Stimulated activated CD4-positive, alpha-beta T cell treated with anti-CD3 and anti-CD28 coated beads, Interleukin-2, amount 100 ng/mL, for 4 hours (primary cell): ENCODE measurements around the gene CACNA2D3.

Experiments used
- DNase-seq: peaks from one replicate; pipeline ENCODE4 v3.0.0-alpha.2; 2020; ENCODE audit warnings: low read depth

CACNA2D3 gene

DNA sequence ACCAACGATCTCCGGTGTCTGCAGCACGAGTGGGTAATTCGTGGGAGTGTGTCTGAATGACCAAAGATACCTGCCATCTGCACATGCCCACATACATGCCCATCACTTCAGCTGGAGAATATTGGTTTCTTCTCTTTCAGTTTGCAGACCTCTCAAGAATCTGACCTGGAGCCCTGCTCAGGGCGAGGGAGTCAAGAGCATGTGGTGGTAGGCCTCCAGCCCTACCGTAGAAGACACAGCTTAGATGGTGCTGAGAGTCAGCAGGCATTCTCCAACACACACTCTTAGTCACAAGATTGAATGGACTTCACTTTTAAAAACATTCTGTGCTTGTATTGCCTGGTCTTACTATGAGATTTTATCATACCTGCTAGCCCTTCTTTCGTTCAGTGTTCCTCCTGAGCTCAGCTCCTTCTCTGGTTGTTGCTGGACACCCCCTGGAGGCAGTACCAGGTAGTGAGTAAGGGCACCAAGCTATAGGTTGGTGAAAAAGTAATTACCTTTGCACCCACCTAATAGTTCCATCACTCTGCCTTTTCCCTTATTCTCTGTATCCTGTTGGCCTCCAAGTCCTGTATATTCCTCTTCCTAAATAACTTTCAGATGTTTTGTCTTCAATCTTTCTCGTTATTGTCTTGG lies 252.0 kb downstream of the CACNA2D3 start:
- DNase-seq: no peak

DNA sequence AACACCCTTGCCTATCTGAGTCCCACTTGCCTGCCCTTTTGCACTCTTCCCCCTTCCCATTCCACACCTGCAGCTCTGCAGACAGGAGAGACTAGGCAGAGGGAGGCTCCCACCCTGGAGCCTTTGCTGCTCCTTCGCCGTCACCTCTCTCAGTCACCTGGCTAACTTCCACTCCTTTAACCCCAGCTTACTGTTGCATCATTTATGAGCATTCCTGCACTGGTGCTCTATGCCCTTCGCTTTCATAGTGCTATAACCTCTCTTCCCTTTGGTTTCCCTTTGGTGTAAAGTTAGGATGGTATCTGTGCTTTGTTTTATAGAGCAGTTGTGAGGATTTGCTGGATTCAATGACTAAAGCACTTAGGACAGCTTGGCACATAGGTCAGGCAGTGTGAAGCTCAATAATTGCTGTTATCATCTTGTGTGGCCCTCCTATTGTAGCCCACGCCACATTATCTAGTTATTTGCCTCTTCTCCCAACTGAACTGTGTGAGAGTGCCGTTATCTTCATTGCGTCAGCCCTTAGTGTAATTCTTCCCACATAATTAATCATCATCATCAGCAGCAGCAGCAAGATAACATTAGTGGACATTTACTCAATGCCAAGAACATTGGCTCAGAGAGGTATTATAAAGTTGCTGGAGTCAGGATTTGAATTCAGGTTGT lies 253.9 kb downstream of the CACNA2D3 start:
- DNase-seq: no peak

DNA sequence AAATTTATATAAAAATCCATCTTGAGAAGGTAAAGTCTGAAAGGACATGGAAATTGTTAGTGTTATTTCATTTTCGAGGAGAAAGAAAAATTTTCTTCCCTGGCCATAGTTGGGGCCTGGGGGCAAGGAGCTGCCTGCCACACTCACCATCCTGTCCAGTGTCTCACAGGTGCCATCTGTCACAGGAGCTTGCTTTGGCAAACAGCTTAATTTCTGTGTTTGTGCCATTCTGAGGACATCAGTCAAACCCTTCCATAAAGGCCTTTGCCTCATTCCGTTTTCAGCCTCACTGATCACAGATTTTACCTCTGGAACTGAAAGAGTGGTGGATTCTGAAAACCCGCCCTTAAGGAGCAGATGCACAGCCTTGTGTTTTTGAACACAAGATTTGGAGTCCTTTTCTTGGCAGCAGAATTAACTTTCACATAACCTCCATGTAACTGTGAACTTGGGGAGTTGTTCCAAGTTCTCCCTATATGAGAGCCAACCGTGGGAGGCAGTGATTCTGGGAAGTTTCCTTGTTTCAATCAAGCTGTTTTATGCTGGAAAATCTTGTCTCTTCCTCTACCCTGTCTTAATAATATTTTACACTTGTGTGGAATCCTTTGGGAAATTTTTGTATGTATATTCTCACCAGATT lies 254.7 kb downstream of the CACNA2D3 start:
- DNase-seq: no peak

DNA sequence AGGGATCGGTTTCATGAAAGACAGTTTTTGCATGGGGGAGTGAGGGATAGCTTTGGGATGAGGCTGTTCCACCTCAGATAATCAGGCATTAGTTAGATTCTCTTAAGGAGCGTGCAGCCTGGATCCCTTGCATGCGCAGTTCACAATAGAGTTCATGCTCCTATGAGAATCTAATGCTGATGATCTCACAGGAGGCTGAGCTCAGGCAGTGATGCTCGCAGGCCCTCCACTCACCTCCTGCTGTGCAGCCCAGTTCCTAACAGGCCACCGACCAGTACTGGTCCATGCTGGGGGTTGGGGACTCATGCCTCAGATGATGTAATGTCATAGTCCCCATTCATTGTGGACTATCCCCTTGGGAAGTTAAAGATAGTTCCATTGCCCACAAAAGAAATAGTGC lies 255.8 kb downstream of the CACNA2D3 start:
- no peak for DNase-seq

DNA sequence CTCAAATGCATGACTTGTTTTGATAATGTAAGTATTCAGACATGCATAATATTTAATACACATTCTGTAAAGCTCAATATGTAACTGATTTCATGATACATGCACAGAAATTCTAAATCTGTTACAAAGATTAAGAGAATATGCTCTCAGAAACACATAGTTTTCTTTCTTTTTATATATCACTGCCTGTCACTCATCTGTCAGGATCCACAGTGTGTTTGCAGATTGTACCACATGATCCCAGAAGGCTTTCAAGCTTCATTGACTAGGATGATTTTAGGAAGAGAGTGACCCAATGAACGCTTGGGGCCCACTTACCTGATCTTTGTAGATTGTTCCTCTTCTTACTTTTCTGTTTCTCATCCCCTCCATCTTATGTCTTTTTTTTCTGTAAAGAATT lies 261.9 kb downstream of the CACNA2D3 start:
- no peak for DNase-seq

DNA sequence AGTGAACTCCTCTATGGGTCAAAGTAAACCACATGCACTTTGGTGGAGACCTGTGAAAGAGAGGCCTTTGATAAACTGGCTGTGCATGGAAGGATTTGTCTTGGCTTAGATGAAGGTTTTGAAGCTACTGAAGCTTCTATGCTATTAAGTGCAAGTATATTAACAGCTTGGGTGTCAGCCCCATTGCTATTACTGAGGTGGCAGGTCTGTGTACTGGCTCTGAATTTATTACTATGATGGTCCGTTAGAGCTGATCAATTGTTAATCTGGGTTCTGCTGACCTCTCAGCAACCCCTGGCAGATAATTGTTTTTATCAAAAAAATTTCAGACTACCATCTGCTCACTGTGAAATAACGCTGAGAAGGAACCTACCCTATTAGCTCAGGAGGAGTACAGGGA lies 268.2 kb downstream of the CACNA2D3 start:
- DNase-seq: no peak

DNA sequence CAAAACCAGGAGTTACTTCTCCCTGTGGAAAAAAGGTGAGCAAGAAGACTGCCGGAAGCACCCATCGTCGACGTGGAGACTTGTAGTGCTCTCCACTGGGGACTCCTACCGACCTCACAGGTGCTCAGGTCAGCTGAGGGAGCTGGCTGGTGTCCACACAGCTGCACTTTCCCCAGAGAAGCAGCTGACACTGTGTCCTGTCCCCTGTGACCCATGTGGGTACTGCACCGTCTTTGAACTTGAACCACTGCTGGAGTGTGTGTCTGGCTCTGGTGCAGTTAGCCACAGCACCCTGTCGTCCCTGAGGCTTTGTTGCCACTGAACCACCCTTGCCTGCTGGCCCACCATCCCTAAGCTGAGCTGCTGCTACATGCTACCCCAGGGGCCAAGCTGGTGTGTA lies 270.8 kb downstream of the CACNA2D3 start:
- no peak for DNase-seq

DNA sequence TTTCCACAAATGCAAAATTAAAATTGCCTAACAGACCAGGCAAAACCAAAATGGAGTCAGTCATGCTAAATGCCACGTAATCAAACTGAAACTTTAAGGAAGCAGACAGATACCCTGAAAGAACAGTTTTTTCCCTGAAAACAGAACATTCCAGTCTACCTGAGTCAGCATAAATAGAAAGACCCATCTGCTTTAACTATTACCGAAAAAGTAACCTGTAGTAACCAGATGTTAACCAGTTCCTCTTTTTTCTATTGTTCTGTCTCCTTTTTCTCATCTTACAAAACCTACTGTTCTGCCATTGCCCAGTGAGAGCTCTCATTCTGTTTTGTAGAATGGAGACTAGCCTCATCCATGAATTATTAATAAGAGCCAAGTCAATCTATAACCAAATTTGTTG lies 286.0 kb downstream of the CACNA2D3 start:
- DNase-seq: no peak

DNA sequence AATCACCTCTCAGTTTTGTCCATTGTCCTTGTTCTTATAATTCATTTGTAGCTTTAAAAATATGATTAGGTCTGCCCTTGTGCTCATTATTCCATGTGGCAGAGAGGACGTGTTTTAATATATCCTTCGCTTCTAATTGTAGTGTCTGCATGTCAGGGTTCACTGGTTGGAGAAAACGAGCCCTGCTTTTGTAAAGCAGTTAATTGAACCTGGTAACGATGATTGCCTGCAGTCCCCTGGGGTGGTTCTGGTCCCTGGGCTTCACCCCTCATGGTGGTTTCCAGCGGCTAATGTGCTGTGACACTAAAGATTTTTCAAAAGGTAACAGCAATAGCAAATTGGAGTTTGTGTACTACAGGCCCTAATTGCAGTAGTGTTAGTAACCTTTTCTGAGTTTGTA lies 299.6 kb downstream of the CACNA2D3 start:
- no peak for DNase-seq

DNA sequence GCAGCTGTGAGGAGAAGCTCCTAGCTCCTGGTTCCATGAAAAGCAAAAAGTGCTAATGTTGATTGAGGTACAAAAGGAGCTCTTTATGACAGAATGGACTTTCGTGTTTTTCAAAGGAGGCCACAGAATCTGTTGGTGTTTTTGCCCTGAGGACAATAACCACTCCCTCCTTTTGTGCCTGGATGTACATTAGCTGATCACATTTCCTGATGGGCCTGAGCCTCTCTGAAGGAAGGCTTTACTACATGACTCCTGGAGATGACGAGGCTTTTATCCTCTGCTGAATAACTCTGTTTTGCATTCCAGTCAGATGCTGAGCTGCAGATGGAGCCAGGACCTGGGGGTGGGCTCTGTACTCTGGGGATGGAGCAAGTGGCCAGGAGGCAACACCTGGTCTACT lies 301.9 kb downstream of the CACNA2D3 start:
- DNase-seq: no peak

DNA sequence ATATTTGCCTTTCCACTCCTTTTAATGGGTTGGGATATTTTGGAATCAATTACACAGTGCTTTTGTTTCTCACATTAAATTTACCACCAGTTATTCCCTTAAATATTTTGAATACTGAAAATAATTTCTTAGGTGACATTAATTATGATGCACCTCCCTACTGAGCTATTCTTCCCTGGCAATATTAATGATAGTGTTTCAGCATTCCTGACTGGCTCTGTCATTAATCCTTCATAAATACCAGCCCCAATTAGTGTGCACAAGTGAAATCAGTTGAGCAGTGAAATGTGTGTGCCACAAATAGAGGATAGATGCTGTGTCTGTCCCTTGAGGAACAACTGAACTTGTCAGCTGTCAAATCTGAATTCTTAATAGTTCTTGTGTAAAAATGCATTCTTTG lies 304.0 kb downstream of the CACNA2D3 start:
- no peak for DNase-seq

DNA sequence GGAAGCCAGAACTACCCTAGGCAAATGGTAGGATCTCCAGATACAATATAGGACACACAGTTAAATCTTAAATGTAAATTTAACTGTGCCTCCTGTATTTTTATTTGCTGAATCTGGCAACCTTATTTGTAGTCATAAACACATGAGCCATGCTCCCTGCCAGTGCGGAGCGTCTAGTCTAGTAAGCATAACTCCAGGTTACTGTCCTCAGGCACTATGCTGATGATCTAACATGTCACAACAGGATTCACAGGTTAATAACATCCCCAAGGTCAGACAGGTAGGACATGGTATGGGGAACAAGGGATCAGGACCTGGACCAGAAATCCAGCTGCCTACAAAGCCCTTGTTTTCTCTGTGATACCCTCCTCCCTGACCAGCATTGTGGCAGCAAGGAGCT lies 305.1 kb downstream of the CACNA2D3 start:
- DNase-seq: no peak

DNA sequence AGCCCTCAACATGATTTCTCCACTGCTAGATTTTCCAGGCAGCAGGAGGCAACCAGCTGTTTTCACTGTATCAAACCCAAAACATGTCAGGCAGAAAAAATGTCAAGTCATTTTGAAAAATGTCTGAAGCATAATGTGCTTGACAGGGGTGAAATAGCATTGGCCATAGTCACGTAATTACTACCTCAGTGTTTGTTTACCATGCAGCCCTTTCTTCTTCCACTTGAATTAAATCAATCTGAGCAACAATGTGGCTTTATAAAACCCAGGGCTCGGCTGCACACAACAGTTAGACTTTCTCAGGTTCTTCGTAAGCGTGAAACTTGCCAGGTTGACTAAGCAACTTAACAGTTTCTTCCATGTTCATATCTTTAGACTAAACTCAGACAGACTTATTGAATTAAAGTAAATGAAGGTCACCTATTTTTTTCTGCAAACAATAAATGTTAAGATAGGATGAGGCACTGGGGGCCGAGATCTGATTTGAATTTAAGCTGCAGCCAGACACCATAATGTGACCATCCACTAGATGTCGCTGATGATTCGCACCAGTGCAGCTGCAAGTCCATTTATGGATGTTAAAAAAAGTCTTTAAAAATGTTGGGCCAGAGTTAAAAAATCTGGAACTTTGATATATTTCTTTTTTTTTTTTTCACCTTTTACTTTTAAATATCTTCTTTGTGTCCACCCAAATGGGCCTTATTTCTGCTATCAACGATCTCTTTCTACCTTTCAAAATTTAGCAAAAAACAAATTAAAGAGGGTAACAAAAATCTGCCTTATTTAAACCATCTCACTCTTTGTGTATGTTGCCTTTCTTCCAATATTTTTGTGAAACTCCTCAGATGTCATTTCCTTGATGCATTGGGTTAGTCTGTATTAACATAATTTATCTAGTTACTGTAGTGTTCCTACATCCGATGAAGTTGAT lies 305.9 kb downstream of the CACNA2D3 start:
- DNase-seq: no peak

DNA sequence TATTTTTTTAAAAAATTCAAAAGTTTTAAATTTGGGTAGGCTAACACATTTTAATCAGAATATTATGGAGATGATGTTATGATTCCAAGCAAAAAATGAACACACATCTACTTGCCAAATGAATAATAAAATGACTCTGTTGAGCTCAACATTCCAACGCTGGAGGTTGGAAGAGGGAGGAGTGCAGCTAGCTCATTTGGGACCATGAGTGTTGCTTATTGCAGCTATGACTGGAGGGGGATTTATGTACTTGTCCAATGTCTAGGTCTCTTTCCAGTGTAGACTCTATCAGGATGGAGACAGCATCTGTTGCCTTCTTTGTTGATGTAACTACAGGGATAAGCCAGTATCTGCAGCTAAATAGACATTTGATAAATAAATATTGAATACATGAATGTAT lies 310.6 kb downstream of the CACNA2D3 start:
- DNase-seq: no peak

DNA sequence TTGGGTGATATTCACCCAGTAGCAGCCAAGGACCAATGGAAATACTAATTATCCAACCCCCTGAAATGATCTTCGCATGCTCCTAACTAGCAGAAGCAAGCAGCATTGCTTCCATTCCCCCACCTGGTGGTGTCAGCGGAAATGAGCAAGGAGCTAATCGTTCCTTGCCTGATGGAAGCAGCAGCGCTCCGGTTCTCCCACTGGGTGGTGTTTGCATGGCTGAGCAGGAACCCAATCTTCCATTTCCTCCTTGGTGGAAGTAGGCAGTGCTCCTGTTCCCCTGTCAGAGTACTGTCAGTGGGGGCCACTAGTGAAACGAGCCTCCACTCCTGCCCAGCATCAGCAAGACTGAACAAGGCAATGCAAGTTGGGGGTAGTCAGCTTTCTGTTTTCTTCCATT lies 311.5 kb downstream of the CACNA2D3 start:
- DNase-seq: no peak

DNA sequence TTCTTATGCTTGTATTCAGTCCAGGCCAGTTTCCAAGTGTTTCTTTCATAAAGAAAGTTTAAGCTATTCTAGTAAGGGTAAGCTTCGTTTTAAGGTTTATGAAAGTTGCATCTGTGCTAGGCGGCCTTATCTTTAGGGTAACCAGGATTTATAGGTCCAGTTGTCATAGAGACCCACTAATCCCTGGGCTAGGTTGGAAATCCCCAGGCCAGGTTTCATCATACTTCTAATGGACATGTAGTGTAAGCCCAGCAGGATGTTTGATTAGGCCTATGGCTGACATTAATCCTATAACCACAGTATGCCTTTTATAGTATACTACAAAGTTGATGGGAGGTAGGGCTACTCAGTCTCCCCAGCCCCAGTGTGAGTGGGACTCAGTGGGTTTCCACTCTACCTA lies 312.4 kb downstream of the CACNA2D3 start:
- DNase-seq: no peak

DNA sequence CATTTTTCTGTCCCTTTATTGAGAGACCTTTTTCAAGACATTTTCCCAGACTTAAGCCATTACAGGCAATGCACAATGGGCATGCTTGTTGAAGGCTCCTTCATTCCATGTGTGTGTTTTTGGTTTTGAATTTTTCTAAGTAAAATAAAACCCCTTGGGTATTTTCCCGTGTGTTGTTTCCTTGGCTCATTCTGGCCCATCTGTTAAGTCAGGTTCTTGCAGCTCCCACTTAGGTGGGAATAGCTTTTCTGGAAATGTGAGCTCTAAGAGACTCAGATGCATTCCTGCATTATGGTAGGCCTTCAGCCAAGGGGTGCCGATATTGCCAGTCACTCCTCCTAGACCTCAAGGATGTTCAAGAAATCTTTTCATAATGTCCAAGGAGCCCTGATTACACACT lies 314.9 kb downstream of the CACNA2D3 start:
- DNase-seq: no peak

DNA sequence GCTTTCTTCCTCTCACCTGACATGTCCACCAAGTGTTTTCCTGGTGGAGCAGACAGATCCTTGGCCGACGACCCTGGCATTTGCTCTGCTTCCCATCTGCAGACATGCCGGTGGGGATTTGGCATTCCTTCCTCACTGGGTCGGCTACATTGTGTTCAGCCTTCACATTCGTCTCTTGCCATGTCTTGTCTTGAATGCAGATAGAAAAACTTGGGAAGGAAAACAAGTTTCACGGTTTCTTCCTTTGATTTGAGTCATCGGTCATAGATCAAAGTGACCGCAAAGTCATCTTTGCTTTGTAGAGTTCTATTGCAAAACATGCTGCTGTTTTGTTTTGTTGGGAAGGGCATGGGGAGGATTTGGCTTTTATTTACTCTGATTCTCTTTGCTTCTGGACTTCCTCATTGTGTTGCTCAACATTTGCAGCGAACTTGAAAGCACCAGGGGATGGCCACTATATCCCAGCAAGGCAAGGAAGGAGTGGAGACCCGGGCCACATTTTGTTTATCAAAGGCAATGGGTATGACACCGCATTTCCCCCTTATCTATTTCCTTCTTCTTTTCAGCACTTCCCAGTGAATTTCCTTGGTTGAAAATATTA lies 321.3 kb downstream of the CACNA2D3 start:
- no peak for DNase-seq

DNA sequence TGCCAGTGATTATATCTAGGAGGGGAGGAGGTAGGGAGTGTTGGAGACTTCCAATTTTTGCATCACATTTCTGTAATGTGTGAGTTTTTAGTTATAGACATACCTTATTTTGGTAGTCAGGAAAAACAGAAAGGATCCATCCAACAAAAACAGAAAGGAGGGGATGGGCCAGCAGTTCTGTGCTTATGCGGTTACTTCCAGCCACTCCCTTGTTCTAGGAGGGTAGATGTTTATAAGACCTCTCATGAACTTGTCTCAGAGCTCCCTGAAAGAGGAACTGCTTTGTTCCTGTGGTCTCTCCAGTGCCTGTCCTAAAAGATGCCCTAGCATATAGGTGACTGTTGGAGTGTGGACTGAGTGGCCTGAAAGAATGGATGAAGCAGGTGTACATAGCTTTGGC lies 323.3 kb downstream of the CACNA2D3 start:
- DNase-seq: no peak

DNA sequence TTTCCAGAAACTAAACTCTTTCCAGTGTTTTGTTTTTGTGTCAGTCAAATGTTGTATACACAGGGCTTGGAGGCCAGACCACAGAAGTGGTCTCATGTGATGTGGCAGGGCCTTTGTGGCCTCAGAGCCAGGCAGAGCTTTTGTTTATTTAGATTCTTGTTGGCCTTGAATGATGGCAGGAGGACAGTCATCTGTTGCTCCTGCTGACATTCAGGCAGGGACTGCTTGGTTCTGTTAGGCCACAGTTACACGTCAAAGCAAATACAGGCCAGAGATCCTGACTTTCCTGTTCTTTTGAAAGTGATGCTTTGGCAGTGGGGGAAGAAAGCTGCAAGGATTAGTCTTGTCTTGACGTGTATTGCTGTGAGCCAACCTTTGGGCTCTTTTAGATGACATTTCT lies 325.1 kb downstream of the CACNA2D3 start:
- no peak for DNase-seq

DNA sequence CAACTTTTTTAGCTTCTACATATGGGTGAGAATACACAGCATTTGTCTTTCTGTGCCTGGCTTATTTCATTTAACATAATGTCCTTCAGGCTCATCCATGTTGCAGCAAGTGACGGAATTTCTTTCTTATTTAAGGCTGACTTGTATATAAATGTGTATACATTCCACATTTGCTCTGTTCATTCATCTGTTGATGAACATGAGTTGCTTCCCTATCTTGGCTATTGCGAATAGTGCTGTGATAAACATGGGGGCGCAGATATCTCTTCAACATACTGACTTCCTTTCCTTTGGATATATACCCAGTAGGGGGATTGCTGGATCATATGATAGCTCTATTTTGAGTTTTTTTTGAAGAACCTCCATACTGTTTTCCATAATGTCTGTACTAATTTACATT lies 332.5 kb downstream of the CACNA2D3 start:
- no peak for DNase-seq

DNA sequence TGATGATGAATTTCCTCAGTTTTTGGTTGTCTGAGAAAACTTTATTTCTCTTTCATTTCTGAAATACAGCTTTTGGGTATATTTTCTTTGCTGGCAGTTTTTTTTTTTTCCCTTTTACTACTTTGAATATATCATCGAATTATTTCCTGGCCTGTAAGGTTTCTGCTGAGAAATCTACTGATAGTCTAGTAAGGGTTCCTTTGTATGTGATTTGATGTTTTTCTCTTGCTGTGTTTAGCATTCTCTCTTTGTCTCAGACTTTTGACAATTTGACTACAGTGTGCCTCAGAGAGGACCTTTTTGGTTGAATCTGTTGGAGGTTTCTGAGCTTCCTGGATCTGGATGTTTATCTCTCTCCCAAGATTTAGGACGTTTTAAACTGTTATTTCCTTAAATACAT lies 336.0 kb downstream of the CACNA2D3 start:
- DNase-seq: no peak
